K562 (cell line): ENCODE measurements around the gene APIP. TPM values are rescaled to one million over a fixed set of nuclear protein-coding genes. Genes with fewer than 3 reads are reported as not detected.

Experiments
- ATAC-seq: fragments of 200-7000 bp; cut with Tn5 transposase; 3 replicates; pipeline ENCODE4 v1.9.1; 2020; ENCODE audit warnings: moderate library complexity
- BruUV-seq: library from RNA; stranded (reverse); fragments of 400-500 nt; replicated peaks from 2 replicates; lab custom pipeline; 2021; lab: Mats Ljungman, UMichigan
- CTCF ChIA-PET: fragments of 300-600 bp; formaldehyde crosslinking; extraction: SDS; loops from one replicate; lab custom pipeline; 2021; ENCODE audit warnings: low intra/inter-chr PET ratio; lab: Yijun Ruan, JAX
- POLR2A ChIA-PET: fragments of 300-600, 350-650 bp; sonication (Branson Sonifier 250); formaldehyde crosslinking; extraction: SDS; loops from one replicate; lab custom pipeline; 2021; ENCODE audit warnings: antibody characterized with exemption, inconsistent platforms; lab: Yijun Ruan, JAX
- DNase-seq, 4 experiments: peaks; one replicate each; pipeline versions ENCODE4 v3.0.0 to v3.0.0-alpha.2; 2011 to 2018; ENCODE audit warnings: low spot score in 3 of 4, mixed read lengths in 3 of 4; ENCODE audit errors: extremely low read depth in 1 of 4
- FAIRE-seq: peaks from 2 replicates; lab custom pipeline; 2011; peaks lifted over from hg19 to GRCh38; lab: Jason Lieb, UNC
- H2AFZ ChIP-seq: 2 replicates; pipeline ENCODE4 v1.6.0; 2011; ENCODE audit warnings: low read depth, low read length, control low read depth, inconsistent platforms
- H3K27ac ChIP-seq: fragments of 200-600 bp; 3 replicates; pipeline ENCODE4 v1.8.0; 2011; ENCODE audit warnings: low read depth, mild to moderate bottlenecking, control low read depth, inconsistent platforms, low read length, moderate library complexity, mixed read lengths; ENCODE audit errors: extremely low read depth
- H3K27me3 ChIP-seq, 2 experiments: fragments of 300-600 bp in 1 of 2; 2 replicates in 1 of 2; 3 replicates in 1 of 2; pipeline versions ENCODE4 v1.6.0 to v1.8.0; 2011; ENCODE audit warnings: inconsistent platforms in 2 of 2, low read length in 2 of 2, mild to moderate bottlenecking in 1 of 2, mixed read lengths in 1 of 2, moderate library complexity in 1 of 2; ENCODE audit not compliant: control insufficient read depth in 2 of 2, insufficient read depth in 2 of 2
- H3K36me3 ChIP-seq: fragments of 300-600 bp; 3 replicates; pipeline ENCODE4 v1.8.0; 2011; ENCODE audit warnings: mild to moderate bottlenecking, low read length, inconsistent platforms; ENCODE audit not compliant: control insufficient read depth, insufficient read depth
- H3K4me1 ChIP-seq, 2 experiments: fragments of 200-600 bp in 1 of 2; replicated peaks in 1 of 2; 2 replicates in 1 of 2; 3 replicates in 1 of 2; pipeline versions ENCODE4 v1.5.1 to v1.8.0; 2011; ENCODE audit warnings: inconsistent platforms in 2 of 2, low read length in 2 of 2, mild to moderate bottlenecking in 1 of 2, mixed read lengths in 1 of 2, moderate library complexity in 1 of 2; ENCODE audit not compliant: control insufficient read depth in 2 of 2, insufficient read depth in 2 of 2
- H3K4me2 ChIP-seq: 2 replicates; pipeline ENCODE4 v1.6.1; 2011; ENCODE audit warnings: low read length, control low read depth, inconsistent platforms, mixed read lengths; ENCODE audit not compliant: insufficient read depth
- H3K4me3 ChIP-seq: fragments of 200-600 bp; sonication (generic), shearing (Covaris generic); 2 replicates; pipeline ENCODE4 v1.5.1; 2016; ENCODE audit warnings: control low read depth, inconsistent platforms
- H3K79me2 ChIP-seq: fragments of 200-600 bp; 3 replicates; pipeline ENCODE4 v1.8.0; 2011; ENCODE audit warnings: low read length, inconsistent platforms; ENCODE audit not compliant: control insufficient read depth, insufficient read depth
- H3K9ac ChIP-seq, 2 experiments: 2 replicates each; pipeline versions ENCODE4 v1.6.0 to v1.6.1; 2011; ENCODE audit warnings: low read depth in 2 of 2, low read length in 2 of 2, control low read depth in 1 of 2, inconsistent platforms in 1 of 2, mild to moderate bottlenecking in 1 of 2, mixed read lengths in 1 of 2; ENCODE audit not compliant: insufficient read depth in 1 of 2
- H3K9me1 ChIP-seq: one replicate; pipeline ENCODE4 v1.6.0; 2011; ENCODE audit warnings: inconsistent platforms, mild to moderate bottlenecking, low read length, moderate library complexity; ENCODE audit not compliant: control insufficient read depth, insufficient read depth
- H3K9me3 ChIP-seq: replicated peaks from 2 replicates; pipeline ENCODE4 v1.5.1; 2011; ENCODE audit warnings: low read depth, low read length, inconsistent platforms; ENCODE audit not compliant: control insufficient read depth, insufficient read depth
- H4K20me1 ChIP-seq: replicated peaks from 2 replicates; pipeline ENCODE4 v1.6.1; 2011; ENCODE audit warnings: low read length, inconsistent platforms, mixed read lengths; ENCODE audit not compliant: control insufficient read depth, insufficient read depth
- BRCA1 ChIP-seq, 2 experiments: fragments of 450-650 bp in 1 of 2; sonication (generic) in 1 of 2; formaldehyde crosslinking in 1 of 2; IDR thresholded peaks; 2 replicates each; pipeline versions ENCODE4 v1.5.0 to v1.6.1; 2017 to 2020; ENCODE audit warnings: mild to moderate bottlenecking in 1 of 2, missing genetic modification reagents in 1 of 2
- CSDE1 ChIP-seq, 2 experiments: fragments of 450-650 bp; IDR thresholded peaks; 2 replicates each; pipeline ENCODE4 v1.6.1; 2016; ENCODE audit warnings: mild to moderate bottlenecking in 1 of 2
- FOXK2 ChIP-seq, 2 experiments: fragments of 450-650 bp; IDR thresholded peaks in 1 of 2; conservative IDR thresholded peaks in 1 of 2; 2 replicates each; pipeline ENCODE4 v1.6.1; 2016; ENCODE audit warnings: low read depth in 2 of 2, mild to moderate bottlenecking in 1 of 2
- HDGF ChIP-seq: fragments of 450-650 bp; IDR thresholded peaks from 2 replicates; pipeline ENCODE4 v1.6.1; 2016
- HNRNPLL ChIP-seq: fragments of 200-400 bp; formaldehyde crosslinking; IDR thresholded peaks from 2 replicates; pipeline ENCODE4 v1.6.1; 2017; ENCODE audit warnings: low read length, low read depth, mild to moderate bottlenecking; ENCODE audit not compliant: poor library complexity, severe bottlenecking
- NFATC3 ChIP-seq: fragments of 450-650 bp; IDR thresholded peaks from 2 replicates; pipeline ENCODE4 v1.6.1; 2017; ENCODE audit warnings: mild to moderate bottlenecking
- RBM14 ChIP-seq: fragments of 200-400 bp; formaldehyde crosslinking; IDR thresholded peaks from 2 replicates; pipeline ENCODE4 v1.6.1; 2018; ENCODE audit warnings: low read depth, mild to moderate bottlenecking, low read length, moderate library complexity, borderline replicate concordance; ENCODE audit not compliant: insufficient read depth
- TARDBP ChIP-seq: fragments of 450-650 bp; IDR thresholded peaks from 2 replicates; pipeline ENCODE4 v1.6.1; 2016
- ZNF282 ChIP-seq: sonication (generic); formaldehyde crosslinking; IDR thresholded peaks from 2 replicates; pipeline ENCODE4 v1.8.1; 2023; ENCODE audit warnings: missing genetic modification reagents
- ZNF311 ChIP-seq: fragments of 250-450 bp; sonication (Bioruptor Pico); IDR thresholded peaks from 2 replicates; pipeline ENCODE4 v1.4.0; 2020; ENCODE audit warnings: mild to moderate bottlenecking, moderate library complexity
- WGBS: fragments of 100-300 bp; shearing (Covaris generic); methylation state at CpG from one replicate; pipeline ENCODE4 v1.1.6; 2016; ENCODE audit warnings: low coverage, mixed read lengths; ENCODE audit not compliant: insufficient coverage; ENCODE audit errors: missing lambda C conversion rate; 5-methylcytosine and 5-hydroxymethylcytosine counted together
- in situ Hi-C: fragments of 300-500 bp; cut with MboI; formaldehyde crosslinking; loops from 4 replicates; pipeline ENCODE4 v1.15.0; 2018; ENCODE audit warnings: inconsistent platforms, mixed read lengths
- intact Hi-C: fragments of 100-400 bp; cut with micrococcal nuclease; formaldehyde crosslinking; loops from 2 replicates; pipeline ENCODE4 v1.14.2; 2022
- polyA plus RNA-seq, 8 experiments: library from polyadenylated mRNA; depleted of rRNA in 4 of 8; stranded (reverse) in 5 of 8; unstranded in 3 of 8; fragments of >200 nt; fragmentation: Nextera tagmentation in 2 of 8; fragmentation: Illumina TruSeq in 1 of 8; extraction: Ambion mirVana in 2 of 8; extraction: Trizol in 1 of 8; gene quantifications; 2 replicates each; pipeline versions ENCODE4 v1.2.1 to v1.2.3, GENCODE V29; 2011 to 2014; ENCODE audit warnings: inconsistent platforms in 1 of 8, missing spikeins in 1 of 8
- total RNA-seq, 7 experiments: library from RNA; depleted of rRNA in 6 of 7; stranded (reverse); fragments of >200 nt in 6 of 7; fragmentation: Illumina TruSeq in 2 of 7; extraction: Trizol in 2 of 7; gene quantifications; 2 replicates each; pipeline versions ENCODE4 v1.2.1 to v1.2.3, GENCODE V29; 2011 to 2021; ENCODE audit warnings: low replicate concordance in 1 of 7

APIP gene
- total and polyA plus RNA-seq, 9 of the 15 experiments (the other 6 are each of a cell fraction or from before 2014, with no cell fraction given): 63.7 to 110 (median 82.8) TPM

- no peaks in the 10 kb centered on the region for H3K9me1 ChIP-seq
- no TSS peak for BruUV-seq
- POLR2A ChIA-PET: interaction anchor here (0.5 to 1.0 kb wide), 2 partner anchors 12 to 92 kb away, joined by 3 read pairs; no protein-coding TSS in a partner anchor
- H2AFZ ChIP-seq: no peak overlapping the region
- DNase-seq: no peak
- intact Hi-C loops: loop anchor here (5.0 kb wide), 3 partner anchors 73 to 563 kb away; no protein-coding TSS in a partner anchor
- FAIRE-seq: no peak
- in situ Hi-C loops: loop anchor here (5.0 to 25.0 kb wide), 2 partner anchors 313 to 468 kb away; no protein-coding TSS in a partner anchor
- no peak overlapping the region for H3K4me3 ChIP-seq
- H4K20me1 ChIP-seq: 0 out of 2 replicates have a peak, but pooled peaks cover 3% of the 10 kb centered on the region
- no peaks in the 10 kb centered on the region for H3K9me3 ChIP-seq
- peaks cover 0 to 2% of the 10 kb centered on the region in 2 experiments; a peak in 3 of 5 replicates for H3K4me1 ChIP-seq
- no peak for ATAC-seq
- H3K9ac ChIP-seq: no peak overlapping the region
- 82% methylated on average over 3 of the region's 3 CpGs for WGBS
- H3K36me3 ChIP-seq: peaks cover 15% of the 10 kb centered on the region; the same call in 2 of the 3 replicates
- no peak overlapping the region for H3K27ac ChIP-seq
- no peak for TF ChIP-seq CSDE1 (IDR thresholded peaks at IDR 0.05)
- TF ChIP-seq HDGF: no peak
- no peak for TF ChIP-seq RBM14
- TF ChIP-seq NFATC3: no peak
- TF ChIP-seq FOXK2 (conservative IDR thresholded peaks at IDR 0.05 in 1 of 2, IDR thresholded peaks at IDR 0.05 in 1 of 2; ENCODE audit: low read depth in 2 of 2): no peak
- TF ChIP-seq ZNF282 (CRISPR knock-in tag): no peak
- H3K79me2 ChIP-seq: peaks cover 91% of the 10 kb centered on the region
- CTCF ChIA-PET: interaction anchor here (1.1 to 2.9 kb wide), 2 partner anchors 313 to 561 kb away, joined by 3 to 8 read pairs; no protein-coding TSS in a partner anchor
- H3K27me3 ChIP-seq: no peaks in the 10 kb centered on the region
- H3K4me2 ChIP-seq: no peak overlapping the region
Measured at GRCh38 chr11:34924714-34925113, 8.5 kb upstream of the APIP start.

GRCh38 chr11:34921156-34921555 lies 5.0 kb upstream of the APIP start:
- Histone ChIP-seq H3K9me1 (no peaks in the 10 kb centered on the region), H3K4me3 (no peak overlapping the region), H2AFZ (no peak overlapping the region), H3K36me3 (peaks cover 16% of the 10 kb centered on the region; the same call in 2 of the 3 replicates), H3K4me1 (peaks cover 3 to 4% of the 10 kb centered on the region in 2 experiments; a peak in 1 of 5 replicates), H3K4me2 (no peak overlapping the region), H3K9me3 (no peaks in the 10 kb centered on the region), H4K20me1 (no peaks in the 10 kb centered on the region), H3K27me3 (no peaks in the 10 kb centered on the region), H3K27ac (no peak overlapping the region), H3K79me2 (peaks cover 87% of the 10 kb centered on the region), H3K9ac (no peak overlapping the region)
- ChIA-PET POLR2A (no interaction called here), CTCF (no interaction called here)
- 84% methylated on average over 4 of the region's 4 CpGs for WGBS
- FAIRE-seq (no peak), DNase-seq (no peak), ATAC-seq (no peak)
- intact Hi-C loops (no loop called here), in situ Hi-C loops (no loop called here)
- no TSS peak for BruUV-seq
- TF ChIP-seq HNRNPLL: no peak
- no peak for TF ChIP-seq ZNF311 (CRISPR knock-in tag)
- no peak for TF ChIP-seq BRCA1 (IDR thresholded peaks at IDR 0.05)
- no peak for TF ChIP-seq BRCA1 (CRISPR knock-in tag; IDR thresholded peaks at IDR 0.05)
- no peak for TF ChIP-seq TARDBP
